WTC11 (cell line): Measurements from ENCODE around the gene RNF212. TPM values are rescaled to one million over a fixed set of nuclear protein-coding genes. Genes with fewer than 3 reads are reported as not detected.
A peak's percentile ranks its signal among the peaks of the same experiment; 100 is the strongest.

ENCODE experiments used
- ATAC-seq: fragments of 200-7000 bp; cut with Tn5 transposase; 2 replicates; pipeline ENCODE4 v1.10.0; 2021; ENCODE audit warnings: mild to moderate bottlenecking, moderate library complexity
- CTCF ChIA-PET: fragments of 300-600 bp; sonication (Branson Sonifier 250); formaldehyde crosslinking; loops from one replicate; lab custom pipeline; 2021; ENCODE audit warnings: antibody characterized with exemption; lab: Charles Lee
- POLR2A ChIA-PET: fragments of 350-600 bp; sonication (Branson Sonifier 250); formaldehyde crosslinking; loops from one replicate; lab custom pipeline; 2021; ENCODE audit warnings: antibody characterized with exemption; lab: Charles Lee
- DNase-seq: peaks from one replicate; pipeline ENCODE4 v3.0.0; 2021; ENCODE audit warnings: low spot score
- H3K27ac Mint-ChIP-seq: 2 replicates; pipeline ENCODE4 v1.8.0; 2021; ENCODE audit warnings: mixed read lengths
- H3K27me3 Mint-ChIP-seq: 2 replicates; pipeline ENCODE4 v1.8.0; 2021; ENCODE audit warnings: low read depth, mild to moderate bottlenecking, moderate library complexity, mixed read lengths
- H3K36me3 Mint-ChIP-seq: 2 replicates; pipeline ENCODE4 v1.8.0; 2021; ENCODE audit warnings: mixed read lengths
- H3K4me1 Mint-ChIP-seq: 2 replicates; pipeline ENCODE4 v1.8.0; 2022; ENCODE audit warnings: mixed read lengths
- H3K4me3 Mint-ChIP-seq: 2 replicates; pipeline ENCODE4 v1.8.0; 2021; ENCODE audit warnings: mild to moderate bottlenecking, moderate library complexity, mixed read lengths
- H3K9me3 Mint-ChIP-seq: 2 replicates; pipeline ENCODE4 v1.8.0; 2021; ENCODE audit warnings: mixed read lengths
- ATF1 ChIP-seq: sonication (generic); formaldehyde crosslinking; IDR thresholded peaks from 2 replicates; pipeline ENCODE4 v1.8.1; 2023; ENCODE audit warnings: mild to moderate bottlenecking, moderate library complexity, missing genetic modification reagents
- ATF3 ChIP-seq: sonication (generic); formaldehyde crosslinking; conservative IDR thresholded peaks from 2 replicates; pipeline ENCODE4 v1.8.1; 2022; ENCODE audit warnings: mild to moderate bottlenecking, missing genetic modification reagents
- CDX4 ChIP-seq: fragments of 250-450 bp; sonication (Bioruptor Pico); IDR thresholded peaks from 2 replicates; pipeline ENCODE4 v1.9.0; 2021; ENCODE audit warnings: moderate library complexity, mild to moderate bottlenecking, inconsistent platforms, borderline replicate concordance
- FOXJ3 ChIP-seq: sonication (generic); formaldehyde crosslinking; IDR thresholded peaks from 2 replicates; pipeline ENCODE4 v1.9.0; 2021; ENCODE audit warnings: missing genetic modification reagents, mild to moderate bottlenecking, borderline replicate concordance
- GTF2I ChIP-seq: fragments of 250-450 bp; sonication (Bioruptor Pico); conservative IDR thresholded peaks from 2 replicates; pipeline ENCODE4 v1.4.0; 2021; ENCODE audit warnings: mild to moderate bottlenecking
- HMGXB4 ChIP-seq: sonication (generic); formaldehyde crosslinking; IDR thresholded peaks from 2 replicates; pipeline ENCODE4 v1.8.1; 2023; ENCODE audit warnings: mild to moderate bottlenecking, moderate library complexity, missing genetic modification reagents
- IRF1 ChIP-seq: sonication (generic); formaldehyde crosslinking; IDR thresholded peaks from 2 replicates; pipeline ENCODE4 v1.8.0; 2023; ENCODE audit warnings: missing genetic modification reagents
- IRF2 ChIP-seq: sonication (generic); formaldehyde crosslinking; IDR thresholded peaks from 2 replicates; pipeline ENCODE4 v1.8.0; 2022; ENCODE audit warnings: low read depth, missing genetic modification reagents, borderline replicate concordance
- JUN ChIP-seq: sonication (generic); formaldehyde crosslinking; IDR thresholded peaks from 2 replicates; pipeline ENCODE4 v1.8.0; 2023; ENCODE audit warnings: mild to moderate bottlenecking, missing genetic modification reagents
- MAX ChIP-seq: sonication (generic); formaldehyde crosslinking; IDR thresholded peaks from 2 replicates; pipeline ENCODE4 v1.8.0; 2022; ENCODE audit warnings: mild to moderate bottlenecking, missing genetic modification reagents
- PRDM15 ChIP-seq: sonication (generic); formaldehyde crosslinking; IDR thresholded peaks from 2 replicates; pipeline ENCODE4 v1.8.0; 2022; ENCODE audit warnings: missing genetic modification reagents
- RORB ChIP-seq: fragments of 250-450 bp; sonication (Bioruptor Pico); IDR thresholded peaks from 2 replicates; pipeline ENCODE4 v1.9.0; 2021; ENCODE audit warnings: mild to moderate bottlenecking
- TEAD4 ChIP-seq: sonication (generic); formaldehyde crosslinking; IDR thresholded peaks from 2 replicates; pipeline ENCODE4 v1.8.0; 2022; ENCODE audit warnings: mild to moderate bottlenecking, missing genetic modification reagents
- ZBTB21 ChIP-seq: sonication (generic); formaldehyde crosslinking; IDR thresholded peaks from 2 replicates; pipeline ENCODE4 v1.8.1; 2023; ENCODE audit warnings: mild to moderate bottlenecking, missing genetic modification reagents, borderline replicate concordance
- ZBTB43 ChIP-seq: sonication (generic); formaldehyde crosslinking; IDR thresholded peaks from 2 replicates; pipeline ENCODE4 v1.8.1; 2023; ENCODE audit warnings: mild to moderate bottlenecking, missing genetic modification reagents
- ZNF416 ChIP-seq: fragments of 250-450 bp; sonication (Bioruptor Pico); IDR thresholded peaks from 2 replicates; pipeline ENCODE4 v1.9.0; 2021; ENCODE audit warnings: mild to moderate bottlenecking, inconsistent platforms
- ZNF423 ChIP-seq: fragments of 250-450 bp; sonication (Bioruptor Pico); IDR thresholded peaks from 2 replicates; pipeline ENCODE4 v2.1.2; 2022; ENCODE audit warnings: mild to moderate bottlenecking, moderate library complexity
- total RNA-seq: library from RNA; stranded (reverse); gene quantifications from 3 replicates; pipeline ENCODE4 v1.2.3, GENCODE V29; 2021

RNF212 gene
- total RNA-seq, 1 experiment from 2014 or later: 1.0 TPM

GRCh38 chr4:1038948-1039492, 74.3 kb downstream of the RNF212 start (continued):
- TF ChIP-seq ZBTB43 (CRISPR knock-in tag) (no peak), GTF2I (CRISPR knock-in tag) (no peak), CDX4 (no peak), ZBTB21 (no peak), ATF3 (no peak), TEAD4 (CRISPR knock-in tag) (no peak)

- H3K4me3 Mint-ChIP-seq: no peak overlapping the region
- H3K36me3 Mint-ChIP-seq: no peaks in the 10 kb centered on the region
- ATAC-seq (peak; percentile 12), DNase-seq (no peak)
- H3K9me3 Mint-ChIP-seq: no peaks in the 10 kb centered on the region
- H3K27ac Mint-ChIP-seq: no peak overlapping the region
- no peaks in the 10 kb centered on the region for H3K27me3 Mint-ChIP-seq
- TF ChIP-seq PRDM15: no peak
- no peak for TF ChIP-seq RORB (CRISPR knock-in tag)
- TF ChIP-seq HMGXB4: no peak
- no peak for TF ChIP-seq ZNF416 (CRISPR knock-in tag)
- no peak for TF ChIP-seq ZNF423
- no peak for TF ChIP-seq ATF1 (CRISPR knock-in tag)
- no peak for TF ChIP-seq MAX (CRISPR knock-in tag)
- no peak for TF ChIP-seq FOXJ3 (CRISPR knock-in tag)
- TF ChIP-seq JUN (CRISPR knock-in tag): no peak
- no peak for TF ChIP-seq IRF1 (CRISPR knock-in tag)
- TF ChIP-seq IRF2 (CRISPR knock-in tag): no peak
- 0 out of 2 replicates have a peak, but pooled peaks cover 3% of the 10 kb centered on the region for H3K4me1 Mint-ChIP-seq
- POLR2A ChIA-PET: no interaction called here
- CTCF ChIA-PET: interaction anchor here (1.3 to 1.4 kb wide), 2 partner anchors 27 to 50 kb away, joined by 3 to 5 read pairs; no protein-coding TSS in a partner anchor
Measured at GRCh38 chr4:1036976-1037810, 76.2 kb downstream of the RNF212 start.
